HCT116 (cell line): ENCODE data around the gene NSRP1. TPM values are rescaled to one million over a fixed set of nuclear protein-coding genes. Genes with fewer than 3 reads are reported as not detected.

Experiments
- ATAC-seq: fragments of 200-7000 bp; cut with Tn5 transposase; 2 replicates; pipeline ENCODE4 v1.9.1; 2020; ENCODE audit warnings: mild to moderate bottlenecking, moderate library complexity
- BruUV-seq: library from RNA; stranded (reverse); fragments of 400-500 nt; replicated peaks from 2 replicates; lab custom pipeline; 2021; lab: Mats Ljungman, UMichigan
- CTCF ChIA-PET: fragments of 300-600 bp; sonication (Branson Sonifier 250); formaldehyde crosslinking; loops from one replicate; lab custom pipeline; 2021; ENCODE audit warnings: antibody characterized with exemption; lab: Charles Lee
- POLR2A ChIA-PET: fragments of 300-600, 350-600 bp; sonication (Branson Sonifier 250); formaldehyde crosslinking; loops from one replicate; lab custom pipeline; 2021; ENCODE audit warnings: antibody characterized with exemption; lab: Charles Lee
- RAD21 ChIA-PET, 2 experiments: fragments of 300-600 bp; sonication (Branson Sonifier 250); formaldehyde crosslinking; loops; one replicate each; lab custom pipeline; 2023; ENCODE audit warnings: low total read pairs in 2 of 2; ENCODE audit not compliant: uncharacterized antibody in 2 of 2, unreplicated experiment in 2 of 2, low non-redundant PET in 1 of 2; lab: Charles Lee
- DNase-seq: peaks from one replicate; pipeline ENCODE4 v3.0.0-alpha.2; 2010; ENCODE audit warnings: low read depth, low spot score
- H2AFZ ChIP-seq: fragments of 200-600 bp; shearing (Covaris generic), sonication (generic); 2 replicates; pipeline ENCODE4 v1.6.1; 2017; ENCODE audit warnings: low read depth, mixed run types, mixed read lengths, antibody characterized with exemption, low read length; ENCODE audit not compliant: poor library complexity, severe bottlenecking
- H3K27ac ChIP-seq: 2 replicates; pipeline ENCODE4 v1.5.1; 2012; ENCODE audit warnings: low read depth, low read length
- H3K27me3 ChIP-seq: fragments of 200-600 bp; sonication (generic); 2 replicates; pipeline ENCODE4 v1.6.1; 2016; ENCODE audit warnings: mixed run types, low read length, mixed read lengths; ENCODE audit not compliant: insufficient read depth
- H3K36me3 ChIP-seq, 2 experiments: fragments of 200-500 bp in 1 of 2; fragments of 200-600 bp in 1 of 2; sonication (Bioruptor generic) in 1 of 2; sonication (generic) in 1 of 2; 2 replicates each; pipeline versions ENCODE4 v1.5.1 to v1.6.1; 2014 to 2016; ENCODE audit warnings: low read length in 2 of 2, inconsistent platforms in 1 of 2, mixed read lengths in 1 of 2, mixed run types in 1 of 2; ENCODE audit not compliant: insufficient read depth in 2 of 2, control insufficient read depth in 1 of 2
- H3K4me1 ChIP-seq, 2 experiments: fragments of 200-600 bp in 1 of 2; sonication (generic) in 1 of 2; 2 replicates each; pipeline versions ENCODE4 v1.5.1 to v1.6.1; 2012 to 2017; ENCODE audit warnings: low read length in 2 of 2, inconsistent platforms in 1 of 2, mild to moderate bottlenecking in 1 of 2, mixed read lengths in 1 of 2, mixed run types in 1 of 2, moderate library complexity in 1 of 2; ENCODE audit not compliant: insufficient read depth in 2 of 2, control insufficient read depth in 1 of 2
- H3K4me2 ChIP-seq: fragments of 200-600 bp; sonication (generic); 2 replicates; pipeline ENCODE4 v1.6.1; 2017; ENCODE audit warnings: mixed run types, low read length, mixed read lengths
- H3K4me3 ChIP-seq, 2 experiments: fragments of 200-600 bp in 1 of 2; sonication (generic) in 1 of 2; replicated peaks in 1 of 2; 2 replicates each; pipeline ENCODE4 v1.5.1; 2011 to 2016; ENCODE audit warnings: low read length in 2 of 2, control low read depth in 1 of 2, low read depth in 1 of 2, mild to moderate bottlenecking in 1 of 2, mixed read lengths in 1 of 2, mixed run types in 1 of 2
- H3K79me2 ChIP-seq: fragments of 200-600 bp; sonication (generic); 2 replicates; pipeline ENCODE4 v1.6.1; 2017; ENCODE audit warnings: mild to moderate bottlenecking, mixed run types, low read length, moderate library complexity, mixed read lengths; ENCODE audit not compliant: insufficient read depth
- H3K9ac ChIP-seq: fragments of 200-600 bp; sonication (generic); 2 replicates; pipeline ENCODE4 v1.6.1; 2016; ENCODE audit warnings: low read length, mixed read lengths
- H3K9me2 ChIP-seq: fragments of 200-600 bp; sonication (generic), shearing (Covaris generic); 2 replicates; pipeline ENCODE4 v1.6.1; 2017; ENCODE audit warnings: mixed run types, mild to moderate bottlenecking, moderate library complexity; ENCODE audit not compliant: insufficient read depth
- H3K9me3 ChIP-seq, 2 experiments: fragments of 200-500 bp in 1 of 2; fragments of 200-600 bp in 1 of 2; sonication (Bioruptor generic) in 1 of 2; sonication (generic) in 1 of 2; 2 replicates each; pipeline ENCODE4 v1.6.1; 2014 to 2017; ENCODE audit warnings: low read length in 2 of 2, mixed read lengths in 2 of 2, inconsistent platforms in 1 of 2, low read depth in 1 of 2, mild to moderate bottlenecking in 1 of 2, mixed run types in 1 of 2, moderate library complexity in 1 of 2; ENCODE audit not compliant: control insufficient read depth in 1 of 2, insufficient read depth in 1 of 2
- H4K20me1 ChIP-seq: fragments of 200-600 bp; sonication (generic), shearing (Covaris generic); 2 replicates; pipeline ENCODE4 v1.6.1; 2017; ENCODE audit warnings: mixed run types, mild to moderate bottlenecking, moderate library complexity; ENCODE audit not compliant: insufficient read depth
- CBX3 ChIP-seq: IDR thresholded peaks from 2 replicates; pipeline ENCODE4 v1.6.1; 2012; ENCODE audit warnings: low read depth
- CTCF ChIP-seq, 3 experiments: fragments of 200-600 bp in 1 of 3; sonication (generic) in 1 of 3; IDR thresholded peaks in 2 of 3; conservative IDR thresholded peaks in 1 of 3; 2 replicates each; pipeline ENCODE4 v1.5.1; 2012 to 2017; ENCODE audit warnings: low read depth in 2 of 3, low read length in 2 of 3, antibody characterized with exemption in 1 of 3, borderline replicate concordance in 1 of 3, control low read depth in 1 of 3, mild to moderate bottlenecking in 1 of 3, mixed read lengths in 1 of 3, mixed run types in 1 of 3, moderate library complexity in 1 of 3; ENCODE audit not compliant: insufficient read depth in 1 of 3
- EGR1 ChIP-seq: IDR thresholded peaks from 2 replicates; pipeline ENCODE4 v1.6.1; 2012; ENCODE audit warnings: low read depth
- ELF1 ChIP-seq: IDR thresholded peaks from 2 replicates; pipeline ENCODE4 v1.6.1; 2012; ENCODE audit warnings: low read depth, borderline replicate concordance
- JUND ChIP-seq: IDR thresholded peaks from 2 replicates; pipeline ENCODE4 v1.6.1; 2012
- MAX ChIP-seq: IDR thresholded peaks from 2 replicates; pipeline ENCODE4 v1.6.1; 2012
- POLR2A ChIP-seq: IDR thresholded peaks from 2 replicates; pipeline ENCODE4 v1.7.0; 2011; ENCODE audit warnings: borderline replicate concordance; ENCODE audit not compliant: insufficient read depth, insufficient read length; ENCODE audit errors: extremely low read depth
- TCF7L2 ChIP-seq: IDR thresholded peaks from 2 replicates; pipeline ENCODE4 v1.7.0; 2011; ENCODE audit warnings: borderline replicate concordance, inconsistent platforms; ENCODE audit not compliant: insufficient read depth, insufficient read length; ENCODE audit errors: extremely low read depth
- YY1 ChIP-seq: IDR thresholded peaks from 2 replicates; pipeline ENCODE4 v1.6.1; 2011; ENCODE audit warnings: low read length, low read depth, moderate library complexity, mild to moderate bottlenecking; ENCODE audit not compliant: insufficient replicate concordance; ENCODE audit errors: extremely low read depth
- ZNF274 ChIP-seq: fragments of 200-500 bp; sonication (Bioruptor generic); IDR thresholded peaks from 2 replicates; pipeline ENCODE4 v1.6.1; 2014; ENCODE audit warnings: mild to moderate bottlenecking, low read depth, low read length, inconsistent platforms
- intact Hi-C: fragments of 100-400 bp; cut with micrococcal nuclease; formaldehyde crosslinking; loops from 2 replicates; pipeline ENCODE4 v1.10.0; 2022
- total RNA-seq: library from RNA; stranded (reverse); gene quantifications from one replicate; pipeline ENCODE4 v1.2.1, GENCODE V29; 2021; ENCODE audit not compliant: unreplicated experiment

NSRP1 gene
- total RNA-seq, 1 experiment from 2014 or later: 24.9 TPM

GRCh38 chr17:30210901-30211300 lies 94.3 kb downstream of the NSRP1 start:
- no peak overlapping the region for H3K27ac ChIP-seq
- no peaks in the 10 kb centered on the region for H4K20me1 ChIP-seq
- ChIA-PET CTCF (no interaction called here), POLR2A (no interaction called here), RAD21 (no interaction called here)
- H3K9me3 ChIP-seq: no peaks in the 10 kb centered on the region
- H3K36me3 ChIP-seq: no peaks in the 10 kb centered on the region
- H3K79me2 ChIP-seq: no peaks in the 10 kb centered on the region
- H3K27me3 ChIP-seq: no peaks in the 10 kb centered on the region
- H3K9me2 ChIP-seq: no peaks in the 10 kb centered on the region
- ATAC-seq: no peak
- H3K4me1 ChIP-seq: no peaks in the 10 kb centered on the region
- no peak overlapping the region for H3K9ac ChIP-seq
- intact Hi-C loops: no loop called here
- H2AFZ ChIP-seq: no peak overlapping the region
- no peak for TF ChIP-seq CTCF (IDR thresholded peaks at IDR 0.05 in 2 of 3, conservative IDR thresholded peaks at IDR 0.05 in 1 of 3; ENCODE audit: borderline replicate concordance in 1 of 3, insufficient read depth in 1 of 3, low read depth in 2 of 3, low read length in 2 of 3)
- no peak for TF ChIP-seq POLR2A
- TF ChIP-seq JUND: no peak
- no peak for TF ChIP-seq ZNF274
- TF ChIP-seq ELF1: no peak
- no peak for TF ChIP-seq EGR1
- TF ChIP-seq MAX: no peak
- TF ChIP-seq TCF7L2: no peak
- BruUV-seq: no TSS peak
- no peak overlapping the region for H3K4me3 ChIP-seq
- no peak for DNase-seq
- no peak overlapping the region for H3K4me2 ChIP-seq

GRCh38 chr17:30211371-30211770 lies 94.8 kb downstream of the NSRP1 start:
- ChIA-PET POLR2A (no interaction called here), RAD21 (no interaction called here), CTCF (no interaction called here)
- no peak overlapping the region for H3K4me3 ChIP-seq
- no peaks in the 10 kb centered on the region for H3K9me3 ChIP-seq
- intact Hi-C loops: no loop called here
- H3K27me3 ChIP-seq: no peaks in the 10 kb centered on the region
- H3K27ac ChIP-seq: no peak overlapping the region
- H3K4me1 ChIP-seq: no peaks in the 10 kb centered on the region
- ATAC-seq: no peak
- no peak overlapping the region for H3K9ac ChIP-seq
- no peaks in the 10 kb centered on the region for H3K36me3 ChIP-seq
- no peak for TF ChIP-seq YY1
- no peak for TF ChIP-seq CBX3
- TF ChIP-seq CTCF (IDR thresholded peaks at IDR 0.05 in 2 of 3, conservative IDR thresholded peaks at IDR 0.05 in 1 of 3; ENCODE audit: borderline replicate concordance in 1 of 3, insufficient read depth in 1 of 3, low read depth in 2 of 3, low read length in 2 of 3): no peak
- no TSS peak for BruUV-seq
- no peaks in the 10 kb centered on the region for H3K79me2 ChIP-seq
- no peak overlapping the region for H2AFZ ChIP-seq
- no peak overlapping the region for H3K4me2 ChIP-seq
- no peaks in the 10 kb centered on the region for H4K20me1 ChIP-seq
- no peaks in the 10 kb centered on the region for H3K9me2 ChIP-seq
- no peak for DNase-seq
